GM23338 (cell line): ENCODE measurements around the gene ERBB4. TPM values are rescaled to one million over a fixed set of nuclear protein-coding genes. Genes with fewer than 3 reads are reported as not detected.

Experiments
- ATAC-seq: fragments of 200-7000 bp; cut with Tn5 transposase; 3 replicates; pipeline ENCODE4 v1.9.1; 2020
- DNase-seq: peaks from one replicate; pipeline ENCODE4 v3.0.0-alpha.2; 2015; ENCODE audit warnings: low spot score
- H2AFZ ChIP-seq: fragments of 200-600 bp; sonication (generic); 2 replicates; pipeline ENCODE4 v1.8.0; 2016; ENCODE audit warnings: antibody characterized with exemption, mild to moderate bottlenecking, moderate library complexity
- H3F3A ChIP-seq: fragments of 200-600 bp; sonication (generic); replicated peaks from 2 replicates; pipeline ENCODE4 v1.8.0; 2017; ENCODE audit warnings: antibody characterized with exemption, mixed run types, low read depth
- H3K27ac ChIP-seq: fragments of 200-600 bp; sonication (generic); 2 replicates; pipeline ENCODE4 v1.6.1; 2016; ENCODE audit warnings: low read depth
- H3K27me3 ChIP-seq: fragments of 200-600 bp; sonication (generic); 2 replicates; pipeline ENCODE4 v1.8.0; 2016; ENCODE audit warnings: mild to moderate bottlenecking, mixed run types, moderate library complexity; ENCODE audit not compliant: insufficient read depth
- H3K36me3 ChIP-seq: fragments of 200-600 bp; sonication (generic); 2 replicates; pipeline ENCODE4 v1.8.0; 2016; ENCODE audit warnings: mild to moderate bottlenecking; ENCODE audit not compliant: insufficient read depth
- H3K4me1 ChIP-seq: fragments of 200-600 bp; sonication (generic); 2 replicates; pipeline ENCODE4 v1.8.0; 2016; ENCODE audit warnings: mild to moderate bottlenecking, moderate library complexity; ENCODE audit not compliant: insufficient read depth
- H3K4me2 ChIP-seq: fragments of 200-600 bp; sonication (generic); 2 replicates; pipeline ENCODE4 v1.7.1; 2017; ENCODE audit warnings: mixed run types
- H3K4me3 ChIP-seq: fragments of 200-600 bp; sonication (generic); 2 replicates; pipeline ENCODE4 v1.6.1; 2016; ENCODE audit warnings: mixed run types
- H3K79me2 ChIP-seq: fragments of 200-600 bp; sonication (generic); replicated peaks from 2 replicates; pipeline ENCODE4 v1.8.0; 2017; ENCODE audit warnings: mild to moderate bottlenecking; ENCODE audit not compliant: insufficient read depth
- H3K9me2 ChIP-seq: fragments of 200-600 bp; sonication (generic); 2 replicates; pipeline ENCODE4 v1.8.0; 2017; ENCODE audit not compliant: insufficient read depth
- H4K20me1 ChIP-seq: fragments of 200-600 bp; sonication (generic); replicated peaks from 2 replicates; pipeline ENCODE4 v1.8.0; 2017; ENCODE audit warnings: mild to moderate bottlenecking; ENCODE audit not compliant: insufficient read depth
- H3K27ac Mint-ChIP-seq: 2 replicates; pipeline ENCODE4 v1.8.0; 2020; ENCODE audit warnings: inconsistent platforms, mild to moderate bottlenecking, moderate library complexity, mixed read lengths
- H3K27me3 Mint-ChIP-seq: 3 replicates; pipeline ENCODE4 v1.8.0; 2022; ENCODE audit warnings: low read depth, mild to moderate bottlenecking, moderate library complexity, mixed read lengths, inconsistent platforms; ENCODE audit not compliant: insufficient read depth, poor library complexity
- H3K36me3 Mint-ChIP-seq: 3 replicates; pipeline ENCODE4 v1.8.0; 2021; ENCODE audit warnings: low read depth, mild to moderate bottlenecking, inconsistent platforms, moderate library complexity, mixed read lengths
- H3K4me1 Mint-ChIP-seq: 3 replicates; pipeline ENCODE4 v1.8.0; 2020; ENCODE audit warnings: mild to moderate bottlenecking, inconsistent platforms, mixed read lengths
- H3K4me3 Mint-ChIP-seq: 3 replicates; pipeline ENCODE4 v1.8.0; 2021; ENCODE audit warnings: moderate library complexity, mild to moderate bottlenecking, inconsistent platforms, mixed read lengths
- H3K9me3 Mint-ChIP-seq: 3 replicates; pipeline ENCODE4 v1.8.0; 2020; ENCODE audit warnings: moderate library complexity, mild to moderate bottlenecking, inconsistent platforms, mixed read lengths
- CREB1 ChIP-seq: fragments of 250-450 bp; sonication (Bioruptor Pico); IDR thresholded peaks from 2 replicates; pipeline ENCODE4 v1.5.0; 2020; ENCODE audit warnings: low read depth, mild to moderate bottlenecking, moderate library complexity
- CTCF ChIP-seq, 2 experiments: fragments of 200-600 bp in 1 of 2; sonication (generic) in 1 of 2; conservative IDR thresholded peaks; 2 replicates each; pipeline versions ENCODE4 v1.5.1 to v1.6.1; 2016 to 2017; ENCODE audit warnings: antibody characterized with exemption in 2 of 2, low read depth in 2 of 2, mild to moderate bottlenecking in 2 of 2, moderate library complexity in 1 of 2
- ETS1 ChIP-seq: IDR thresholded peaks from 2 replicates; pipeline ENCODE4 v1.6.1; 2016; ENCODE audit warnings: antibody characterized with exemption
- EZH2 ChIP-seq: fragments of 200-600 bp; sonication (generic); IDR thresholded peaks from one replicate; pipeline ENCODE4 v1.8.0; 2017; ENCODE audit warnings: antibody characterized with exemption, mild to moderate bottlenecking, low read depth; ENCODE audit not compliant: unreplicated experiment
- EZH2phosphoT487 ChIP-seq: fragments of 200-600 bp; sonication (generic); IDR thresholded peaks from one replicate; pipeline ENCODE4 v1.8.1; 2018; ENCODE audit warnings: antibody characterized with exemption; ENCODE audit not compliant: unreplicated experiment
- NANOG ChIP-seq: IDR thresholded peaks from 2 replicates; pipeline ENCODE4 v1.6.1; 2016; ENCODE audit warnings: antibody characterized with exemption, borderline replicate concordance
- POLR2AphosphoS5 ChIP-seq: IDR thresholded peaks from 2 replicates; pipeline ENCODE4 v1.6.1; 2016; ENCODE audit warnings: antibody characterized with exemption, low read depth
- REST ChIP-seq: IDR thresholded peaks from one replicate; pipeline ENCODE4 v1.6.1; 2018; ENCODE audit warnings: antibody characterized with exemption; ENCODE audit not compliant: unreplicated experiment
- ZNF114 ChIP-seq: fragments of 250-450 bp; sonication (Bioruptor Pico); IDR thresholded peaks from 2 replicates; pipeline ENCODE4 v1.5.0; 2020; ENCODE audit warnings: mild to moderate bottlenecking, moderate library complexity
- ZNF331 ChIP-seq: fragments of 250-450 bp; sonication (Bioruptor Pico); IDR thresholded peaks from 2 replicates; pipeline ENCODE4 v1.5.0; 2020; ENCODE audit warnings: low read depth, mild to moderate bottlenecking, moderate library complexity
- ZNF462 ChIP-seq: fragments of 250-450 bp; sonication (Bioruptor Pico); IDR thresholded peaks from 2 replicates; pipeline ENCODE4 v1.5.0; 2020; ENCODE audit warnings: mild to moderate bottlenecking, moderate library complexity
- polyA plus RNA-seq: library from polyadenylated mRNA; unstranded; fragments of >200 nt; fragmentation: Nextera tagmentation; extraction: Ambion mirVana; gene quantifications from 2 replicates; pipeline ENCODE4 v1.2.1, GENCODE V29; 2016
- total RNA-seq: library from RNA; depleted of rRNA; stranded (reverse); fragments of >200 nt; shearing (Covaris generic); gene quantifications from 2 replicates; pipeline ENCODE4 v1.2.3, GENCODE V29; 2014

Gene ERBB4
- total and polyA plus RNA-seq, 2 experiments from 2014 or later, result 0.73 to 1.1 TPM

- no peak overlapping the region for H3K4me2 ChIP-seq
- H3K36me3 Mint-ChIP-seq, result no peaks in the 10 kb centered on the region
- no peaks in the 10 kb centered on the region for H3K9me3 Mint-ChIP-seq
- no peaks in the 10 kb centered on the region for H3K27me3 ChIP-seq
- H2AFZ ChIP-seq, result no peak overlapping the region
- no peak overlapping the region for H3K27ac ChIP-seq
- H3K27ac Mint-ChIP-seq, result no peak overlapping the region
- H4K20me1 ChIP-seq, result no peaks in the 10 kb centered on the region
- no peaks in the 10 kb centered on the region for H3K4me1 ChIP-seq
- ATAC-seq, result no peak
- TF ChIP-seq CREB1 (CRISPR knock-in tag), result no peak
- TF ChIP-seq CTCF (conservative IDR thresholded peaks at IDR 0.05; ENCODE audit: low read depth in 2 of 2), result no peak
- no peak for TF ChIP-seq ZNF114 (CRISPR knock-in tag)
- TF ChIP-seq POLR2AphosphoS5, result no peak
- no peak for TF ChIP-seq EZH2phosphoT487
- TF ChIP-seq EZH2, result no peak
- no peak for TF ChIP-seq ETS1
- no peak for TF ChIP-seq ZNF462
- TF ChIP-seq ZNF331, result no peak
- no peak for TF ChIP-seq NANOG
- TF ChIP-seq REST, result no peak
- no peak for DNase-seq
- H3K9me2 ChIP-seq, result no peaks in the 10 kb centered on the region
- no peaks in the 10 kb centered on the region for H3K36me3 ChIP-seq
- H3K4me3 Mint-ChIP-seq, result no peak overlapping the region
- no peaks in the 10 kb centered on the region for H3F3A ChIP-seq
- no peak overlapping the region for H3K4me3 ChIP-seq
- no peaks in the 10 kb centered on the region for H3K27me3 Mint-ChIP-seq
- no peaks in the 10 kb centered on the region for H3K79me2 ChIP-seq
- H3K4me1 Mint-ChIP-seq, result no peaks in the 10 kb centered on the region
Observed at GRCh38 chr2:211673133-211673905, 865.3 kb downstream of the ERBB4 start.
